ENCODE results near the gene REEP6. TPM values are rescaled to one million over a fixed set of nuclear protein-coding genes. Genes with fewer than 3 reads are reported as not detected.

Gene REEP6
- total RNA-seq, 1 experiment from 2014 or later = 9.2 TPM

DNA sequence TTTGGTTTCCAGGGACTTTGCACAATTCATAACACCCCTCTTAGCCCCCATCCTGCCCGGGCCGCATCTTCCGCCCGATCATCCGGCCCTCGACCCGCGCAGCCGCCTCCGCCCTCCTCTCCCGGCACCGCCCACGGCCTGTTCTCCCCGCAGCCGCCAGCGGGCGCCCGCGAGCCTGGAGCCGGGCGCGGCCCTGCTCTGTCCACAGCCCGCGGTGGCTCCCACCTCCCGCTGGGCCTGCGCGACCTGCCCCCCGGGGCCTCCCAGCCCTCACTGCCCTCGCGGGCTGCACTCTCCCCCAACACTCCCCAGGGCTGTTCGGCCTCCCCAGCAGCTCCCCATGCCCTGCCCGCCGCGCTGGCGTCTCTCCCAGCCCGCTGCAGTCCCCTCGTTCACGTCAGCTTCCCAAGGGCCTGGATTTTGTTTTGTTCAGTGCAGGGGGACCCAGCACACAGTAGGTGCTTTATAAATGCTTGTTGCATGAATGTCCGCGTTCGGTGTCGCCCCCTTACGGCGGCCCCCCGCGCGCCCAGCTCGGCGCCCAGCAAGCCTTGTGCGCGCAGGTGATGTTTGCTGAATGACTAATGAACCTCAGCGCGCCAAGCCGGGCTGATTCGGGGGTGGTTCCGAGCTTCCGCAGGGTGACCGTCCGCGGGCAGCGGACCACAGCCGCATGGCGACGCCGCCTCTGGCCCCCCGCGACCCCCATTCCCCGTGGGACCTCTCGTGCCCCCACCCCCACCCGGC, 45.6 kb upstream of the REEP6 start:
- BruUV-seq (replicated peaks) = no TSS peak
- intact Hi-C loops (cut with micrococcal nuclease; ENCODE audit: unreplicated experiment) (no loop called here), in situ Hi-C loops (cut with HindIII; ENCODE audit: low pct_unique_long_range_greater_than_20kb, low sequenced_read_pairs) (no loop called here)
- CTCF ChIA-PET = no interaction called here
- Histone ChIP-seq H3K27me3 (ENCODE audit: control insufficient read depth, insufficient read depth, low read length) (no peaks in the 10 kb centered on the region), H3K4me1 (ENCODE audit: control insufficient read depth, insufficient read depth, low read length) (peaks cover 41% of the 10 kb centered on the region), H3K9me3 (ENCODE audit: control insufficient read depth, insufficient read depth, low read depth, low read length) (no peaks in the 10 kb centered on the region), H3K4me3 (ENCODE audit: low read depth in 2 of 2, low read length in 2 of 2) (peak overlapping the region; percentile 47 to 52), H3K36me3 (ENCODE audit: control insufficient read depth, insufficient read depth, low read length) (peaks cover 1% of the 10 kb centered on the region; the same call in 1 of the 2 replicates), H3K27ac (ENCODE audit: low read length) (peak overlapping the region; percentile 89)
- no peak for DNase-seq (ENCODE audit: low read depth, low spot score)
- TF ChIP-seq TCF7L2 (IDR thresholded peaks at IDR 0.05; ENCODE audit: low read depth, low read length) = no peak
- TF ChIP-seq, protein P1, sequence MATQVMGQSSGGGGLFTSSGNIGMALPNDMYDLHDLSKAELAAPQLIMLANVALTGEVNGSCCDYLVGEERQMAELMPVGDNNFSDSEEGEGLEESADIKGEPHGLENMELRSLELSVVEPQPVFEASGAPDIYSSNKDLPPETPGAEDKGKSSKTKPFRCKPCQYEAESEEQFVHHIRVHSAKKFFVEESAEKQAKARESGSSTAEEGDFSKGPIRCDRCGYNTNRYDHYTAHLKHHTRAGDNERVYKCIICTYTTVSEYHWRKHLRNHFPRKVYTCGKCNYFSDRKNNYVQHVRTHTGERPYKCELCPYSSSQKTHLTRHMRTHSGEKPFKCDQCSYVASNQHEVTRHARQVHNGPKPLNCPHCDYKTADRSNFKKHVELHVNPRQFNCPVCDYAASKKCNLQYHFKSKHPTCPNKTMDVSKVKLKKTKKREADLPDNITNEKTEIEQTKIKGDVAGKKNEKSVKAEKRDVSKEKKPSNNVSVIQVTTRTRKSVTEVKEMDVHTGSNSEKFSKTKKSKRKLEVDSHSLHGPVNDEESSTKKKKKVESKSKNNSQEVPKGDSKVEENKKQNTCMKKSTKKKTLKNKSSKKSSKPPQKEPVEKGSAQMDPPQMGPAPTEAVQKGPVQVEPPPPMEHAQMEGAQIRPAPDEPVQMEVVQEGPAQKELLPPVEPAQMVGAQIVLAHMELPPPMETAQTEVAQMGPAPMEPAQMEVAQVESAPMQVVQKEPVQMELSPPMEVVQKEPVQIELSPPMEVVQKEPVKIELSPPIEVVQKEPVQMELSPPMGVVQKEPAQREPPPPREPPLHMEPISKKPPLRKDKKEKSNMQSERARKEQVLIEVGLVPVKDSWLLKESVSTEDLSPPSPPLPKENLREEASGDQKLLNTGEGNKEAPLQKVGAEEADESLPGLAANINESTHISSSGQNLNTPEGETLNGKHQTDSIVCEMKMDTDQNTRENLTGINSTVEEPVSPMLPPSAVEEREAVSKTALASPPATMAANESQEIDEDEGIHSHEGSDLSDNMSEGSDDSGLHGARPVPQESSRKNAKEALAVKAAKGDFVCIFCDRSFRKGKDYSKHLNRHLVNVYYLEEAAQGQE (IDR thresholded peaks at IDR 0.05; ENCODE audit: insufficient read depth in 1 of 2, low read depth in 2 of 2, low read length in 1 of 2) = 0 out of 4 replicates have a peak, but pooled peaks of 1 of the 2 experiments have one; percentile 46
- no peak for TF ChIP-seq POLR2AphosphoS5 (IDR thresholded peaks at IDR 0.05; ENCODE audit: low read depth, low read length)
- TF ChIP-seq, protein P2, sequence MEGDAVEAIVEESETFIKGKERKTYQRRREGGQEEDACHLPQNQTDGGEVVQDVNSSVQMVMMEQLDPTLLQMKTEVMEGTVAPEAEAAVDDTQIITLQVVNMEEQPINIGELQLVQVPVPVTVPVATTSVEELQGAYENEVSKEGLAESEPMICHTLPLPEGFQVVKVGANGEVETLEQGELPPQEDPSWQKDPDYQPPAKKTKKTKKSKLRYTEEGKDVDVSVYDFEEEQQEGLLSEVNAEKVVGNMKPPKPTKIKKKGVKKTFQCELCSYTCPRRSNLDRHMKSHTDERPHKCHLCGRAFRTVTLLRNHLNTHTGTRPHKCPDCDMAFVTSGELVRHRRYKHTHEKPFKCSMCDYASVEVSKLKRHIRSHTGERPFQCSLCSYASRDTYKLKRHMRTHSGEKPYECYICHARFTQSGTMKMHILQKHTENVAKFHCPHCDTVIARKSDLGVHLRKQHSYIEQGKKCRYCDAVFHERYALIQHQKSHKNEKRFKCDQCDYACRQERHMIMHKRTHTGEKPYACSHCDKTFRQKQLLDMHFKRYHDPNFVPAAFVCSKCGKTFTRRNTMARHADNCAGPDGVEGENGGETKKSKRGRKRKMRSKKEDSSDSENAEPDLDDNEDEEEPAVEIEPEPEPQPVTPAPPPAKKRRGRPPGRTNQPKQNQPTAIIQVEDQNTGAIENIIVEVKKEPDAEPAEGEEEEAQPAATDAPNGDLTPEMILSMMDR (IDR thresholded peaks at IDR 0.05) = peak; percentile 98
- POLR2A ChIA-PET = no interaction called here
- ATAC-seq = peak; percentile 81

DNA sequence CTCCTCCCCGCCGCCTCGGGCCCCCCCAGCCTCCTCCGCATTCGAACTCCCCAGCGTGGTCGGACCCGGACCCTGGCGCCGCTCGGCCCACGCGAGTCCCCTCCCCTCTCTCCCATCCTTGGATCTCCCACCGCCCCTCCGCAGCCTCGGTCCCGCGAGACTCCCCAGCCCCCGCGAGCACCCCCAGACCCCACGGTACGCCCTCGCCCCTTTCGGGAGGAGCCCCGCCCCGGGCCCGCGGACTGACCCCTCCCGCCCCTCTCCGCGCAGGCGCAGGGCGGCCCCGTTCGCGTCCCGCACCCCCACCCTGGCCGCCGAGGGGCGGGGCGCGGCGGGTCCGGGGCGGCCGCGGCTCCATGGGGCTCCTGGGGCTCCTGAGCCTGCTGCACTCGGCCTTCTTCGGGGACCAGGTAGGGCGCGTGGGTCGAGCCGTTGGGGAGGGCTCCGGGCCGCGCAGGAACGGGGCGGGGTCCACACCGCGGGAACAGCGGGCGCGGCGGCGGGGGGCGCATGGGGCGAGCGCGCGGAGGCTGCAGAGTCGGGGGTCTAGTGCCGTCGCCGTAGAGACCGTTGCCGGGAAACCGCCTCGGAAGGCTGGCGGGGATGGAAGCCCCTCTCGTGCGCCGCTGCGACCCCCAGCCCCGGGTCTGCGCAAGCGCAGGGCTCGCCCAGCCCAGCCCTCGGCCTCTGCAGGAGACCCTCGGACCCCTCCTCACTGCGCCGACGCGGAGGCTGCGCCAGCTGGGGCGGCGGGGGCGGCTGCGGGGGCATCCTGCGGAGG, 44.9 kb upstream of the REEP6 start:
- no peaks in the 10 kb centered on the region for H3K27me3 ChIP-seq (ENCODE audit: control insufficient read depth, insufficient read depth, low read length)
- no peak for DNase-seq (ENCODE audit: low read depth, low spot score)
- H3K36me3 ChIP-seq (ENCODE audit: control insufficient read depth, insufficient read depth, low read length) = no peaks in the 10 kb centered on the region; the same call in 1 of the 2 replicates
- no peak overlapping the region for H3K27ac ChIP-seq (ENCODE audit: low read length)
- in situ Hi-C loops (cut with HindIII; ENCODE audit: low pct_unique_long_range_greater_than_20kb, low sequenced_read_pairs) = no loop called here
- H3K4me1 ChIP-seq (ENCODE audit: control insufficient read depth, insufficient read depth, low read length) = peaks cover 33% of the 10 kb centered on the region
- no peak for TF ChIP-seq SIN3A (IDR thresholded peaks at IDR 0.05; ENCODE audit: borderline replicate concordance, insufficient read depth, low read depth, low read length)
- TF ChIP-seq, protein P1 (IDR thresholded peaks at IDR 0.05; ENCODE audit: insufficient read depth in 1 of 2, low read depth in 2 of 2, low read length in 1 of 2) = no peak
- no peak for TF ChIP-seq POLR2AphosphoS5 (IDR thresholded peaks at IDR 0.05; ENCODE audit: low read depth, low read length)
- no peak for TF ChIP-seq TCF7L2 (IDR thresholded peaks at IDR 0.05; ENCODE audit: low read depth, low read length)
- TF ChIP-seq, protein P2 (IDR thresholded peaks at IDR 0.05) = no peak
- BruUV-seq (replicated peaks) = no TSS peak
- no peaks in the 10 kb centered on the region for H3K9me3 ChIP-seq (ENCODE audit: control insufficient read depth, insufficient read depth, low read depth, low read length)
- peak overlapping the region; percentile 50 to 52 for H3K4me3 ChIP-seq (ENCODE audit: low read depth in 2 of 2, low read length in 2 of 2)
- ATAC-seq = peak; percentile 49
- intact Hi-C loops (cut with micrococcal nuclease; ENCODE audit: unreplicated experiment) = no loop called here
- POLR2A ChIA-PET = no interaction called here
- CTCF ChIA-PET = no interaction called here

Data from Panc1 (cell line).